ENCODE data around the gene MET. TPM values are rescaled to one million over a fixed set of nuclear protein-coding genes. Genes with fewer than 3 reads are reported as not detected.
"Not testable (repeated sequence)": the region's sequence is repeated elsewhere in the genome, so short reads cannot be mapped to it uniquely, and the experiment has no call there.

Gene MET
- total RNA-seq, 1 donor from 2014 or later, result 46.0 TPM

DNA sequence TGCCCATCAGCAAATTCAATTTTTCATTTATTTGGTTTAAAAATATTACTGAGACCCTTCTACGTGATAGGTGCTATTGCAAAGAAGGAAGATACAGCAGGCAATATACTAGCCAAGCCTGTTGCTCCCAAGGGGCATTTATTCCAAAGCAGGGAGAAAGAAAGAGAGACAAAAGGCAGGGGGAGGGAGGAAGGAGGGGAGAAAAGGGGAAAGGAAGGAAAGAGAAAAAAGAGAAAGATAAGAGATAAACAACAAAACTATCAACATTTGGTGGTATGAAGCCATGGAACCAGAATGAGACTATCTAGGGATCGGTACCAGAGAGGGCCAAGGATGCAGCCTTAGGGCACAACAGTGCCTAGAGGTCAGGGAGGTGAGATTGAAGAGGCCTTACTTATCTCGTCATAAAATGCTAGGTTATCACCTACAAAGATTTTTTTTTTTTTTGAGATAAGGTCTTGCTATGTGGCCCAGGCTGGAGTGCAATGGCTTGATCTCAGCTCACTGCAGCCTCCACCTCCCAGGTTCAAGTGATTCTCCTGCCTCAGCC lies 135.1 kb downstream of the MET start:
- Mint-ChIP-seq H3K27me3 (no peaks in the 10 kb centered on the region), H3K27ac (no peak overlapping the region), H3K4me1 (ENCODE audit: low read depth) (peaks cover 55% of the 10 kb centered on the region), H3K9me3 (ENCODE audit: low read depth) (no peaks in the 10 kb centered on the region), H3K4me3 (ENCODE audit: low read depth) (no peak overlapping the region), H3K36me3 (ENCODE audit: insufficient read depth) (no peaks in the 10 kb centered on the region)
- TF ChIP-seq CTCF (IDR thresholded peaks at IDR 0.05; ENCODE audit: unreplicated experiment), result no peak
- no peak for DNase-seq (ENCODE audit: low spot score, unreplicated experiment)

GRCh38 chr7:116809636-116810266 lies 137.8 kb downstream of the MET start:
- Mint-ChIP-seq H3K36me3 (ENCODE audit: insufficient read depth) (no peaks in the 10 kb centered on the region), H3K9me3 (ENCODE audit: low read depth) (no peaks in the 10 kb centered on the region), H3K27me3 (no peaks in the 10 kb centered on the region), H3K4me1 (ENCODE audit: low read depth) (peaks cover 55% of the 10 kb centered on the region), H3K4me3 (ENCODE audit: low read depth) (peak overlapping the region; percentile 0), H3K27ac (peak overlapping the region; percentile 94)
- no peak for DNase-seq (ENCODE audit: low spot score, unreplicated experiment)
- TF ChIP-seq CTCF (IDR thresholded peaks at IDR 0.05; ENCODE audit: unreplicated experiment), result peak; percentile 81

DNA sequence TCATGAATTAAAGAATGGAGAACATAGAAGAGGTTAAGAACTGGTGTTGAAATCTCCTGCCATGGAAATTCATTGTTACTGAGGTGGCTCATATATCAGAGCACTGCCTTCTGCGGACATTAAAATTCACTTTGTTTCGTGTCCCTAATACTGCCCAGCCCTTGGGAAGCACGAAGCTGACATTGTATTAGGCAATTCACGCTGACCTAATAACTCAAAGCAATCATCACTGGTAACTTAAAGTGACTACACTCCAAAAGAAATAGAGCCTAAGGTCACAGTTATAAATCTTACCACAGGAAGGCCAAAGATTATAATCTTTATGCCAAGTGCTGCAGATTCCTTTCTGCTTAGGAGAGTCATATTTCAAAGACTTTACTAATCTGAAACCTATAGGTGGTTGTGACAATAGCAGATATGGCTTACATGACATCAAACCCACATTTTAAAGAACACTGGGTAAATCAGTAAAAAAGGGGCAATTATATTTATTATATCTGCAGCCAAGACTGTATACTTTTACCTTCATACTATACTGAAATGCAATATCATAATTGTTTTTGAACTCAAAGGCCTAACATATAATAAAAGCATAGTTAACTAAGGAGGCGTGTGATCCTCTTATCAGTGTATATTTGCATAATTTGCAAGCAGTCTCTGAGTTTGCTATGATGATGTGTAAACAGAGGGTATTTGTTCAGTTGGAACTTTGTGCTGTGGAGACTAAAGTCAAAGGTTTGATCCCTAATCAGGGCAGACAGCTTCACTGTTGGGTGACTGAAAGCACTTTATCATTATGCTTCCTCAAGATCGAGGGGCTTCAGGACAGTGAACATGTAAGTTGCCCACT lies 138.5 kb downstream of the MET start:
- TF ChIP-seq CTCF (IDR thresholded peaks at IDR 0.05; ENCODE audit: unreplicated experiment), result no peak
- Mint-ChIP-seq H3K4me1 (ENCODE audit: low read depth) (peaks cover 54% of the 10 kb centered on the region), H3K9me3 (ENCODE audit: low read depth) (no peaks in the 10 kb centered on the region), H3K27me3 (no peaks in the 10 kb centered on the region), H3K36me3 (ENCODE audit: insufficient read depth) (no peaks in the 10 kb centered on the region), H3K4me3 (ENCODE audit: low read depth) (peak overlapping the region; percentile 0), H3K27ac (peak overlapping the region; percentile 94)
- DNase-seq (ENCODE audit: low spot score, unreplicated experiment), result no peak

GRCh38 chr7:116811768-116812167 lies 139.8 kb downstream of the MET start:
- Mint-ChIP-seq H3K4me3 (ENCODE audit: low read depth) (no peak overlapping the region), H3K27ac (no peak overlapping the region), H3K36me3 (ENCODE audit: insufficient read depth) (no peaks in the 10 kb centered on the region), H3K27me3 (no peaks in the 10 kb centered on the region), H3K4me1 (ENCODE audit: low read depth) (peaks cover 47% of the 10 kb centered on the region), H3K9me3 (ENCODE audit: low read depth) (no peaks in the 10 kb centered on the region)
- no peak for TF ChIP-seq CTCF (IDR thresholded peaks at IDR 0.05; ENCODE audit: unreplicated experiment)
- no peak for DNase-seq (ENCODE audit: low spot score, unreplicated experiment)

- H3K4me1 Mint-ChIP-seq (ENCODE audit: low read depth), result peaks cover 44% of the 10 kb centered on the region
- H3K4me3 Mint-ChIP-seq (ENCODE audit: low read depth), result no peak overlapping the region
- H3K36me3 Mint-ChIP-seq (ENCODE audit: insufficient read depth), result no peaks in the 10 kb centered on the region
- TF ChIP-seq CTCF (IDR thresholded peaks at IDR 0.05; ENCODE audit: unreplicated experiment), result no peak
- no peaks in the 10 kb centered on the region for H3K27me3 Mint-ChIP-seq
- H3K27ac Mint-ChIP-seq, result no peak overlapping the region
- no peak for DNase-seq (ENCODE audit: low spot score, unreplicated experiment)
- H3K9me3 Mint-ChIP-seq (ENCODE audit: low read depth), result no peaks in the 10 kb centered on the region
These were observed 140.9 kb downstream of the MET start for GRCh38 chr7:116812860-116813259.

DNA sequence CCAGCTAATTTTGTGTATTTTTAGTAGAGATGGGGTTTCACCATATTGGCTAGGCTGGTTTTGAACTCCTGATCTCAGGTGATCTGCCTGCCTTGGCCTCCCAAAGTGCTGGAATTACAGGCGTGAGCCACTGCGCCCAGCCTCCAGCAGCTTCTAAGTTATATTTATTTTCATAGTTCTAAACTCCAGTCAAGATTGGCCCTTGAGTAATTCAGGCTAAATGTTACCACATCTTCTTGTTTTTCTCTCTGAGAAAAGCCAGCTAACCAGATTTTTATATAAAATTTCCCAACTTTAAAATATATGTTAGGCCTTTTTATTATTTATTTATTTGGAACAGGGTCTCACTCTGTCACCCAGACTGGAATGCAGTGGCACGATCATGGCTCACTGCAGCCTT lies 141.4 kb downstream of the MET start:
- not testable (repeated sequence) for H3K36me3 Mint-ChIP-seq (ENCODE audit: insufficient read depth); H3K9me3 Mint-ChIP-seq (ENCODE audit: low read depth); H3K4me3 Mint-ChIP-seq (ENCODE audit: low read depth); DNase-seq (ENCODE audit: low spot score, unreplicated experiment); H3K27ac Mint-ChIP-seq; H3K27me3 Mint-ChIP-seq
- peaks cover 39% of the 10 kb centered on the region for H3K4me1 Mint-ChIP-seq (ENCODE audit: low read depth)
